Measurements from ENCODE around the gene TSPAN13.

TSPAN13 gene

GRCh38 chr7:16795624-16796023 is 42.1 kb downstream of the TSPAN13 start:
- no peak for DNase-seq (ENCODE audit: extremely low spot score)
- ChIA-PET CTCF (no interaction called here), POLR2A (no interaction called here)
- TF ChIP-seq BHLHE40 (IDR thresholded peaks at IDR 0.05; ENCODE audit: borderline replicate concordance) (no peak), FOXM1 (IDR thresholded peaks at IDR 0.05; ENCODE audit: borderline replicate concordance) (no peak), NFRKB (IDR thresholded peaks at IDR 0.05) (no peak), TARDBP (IDR thresholded peaks at IDR 0.05) (no peak), ELF4 (IDR thresholded peaks at IDR 0.05) (no peak), L3MBTL2 (conservative IDR thresholded peaks at IDR 0.05) (no peak), SP1 (IDR thresholded peaks at IDR 0.05) (no peak), CTBP1 (IDR thresholded peaks at IDR 0.05; ENCODE audit: borderline replicate concordance) (no peak), ARNT (IDR thresholded peaks at IDR 0.05) (no peak), FOXA1 (IDR thresholded peaks at IDR 0.05) (no peak), ZNF384 (IDR thresholded peaks at IDR 0.05) (no peak), HDGF (IDR thresholded peaks at IDR 0.05; ENCODE audit: borderline replicate concordance) (no peak), SUZ12 (IDR thresholded peaks at IDR 0.05) (no peak), PKNOX1 (IDR thresholded peaks at IDR 0.05) (no peak)

- TF ChIP-seq ELF4 (IDR thresholded peaks at IDR 0.05), result no peak
- no peak for TF ChIP-seq TARDBP (IDR thresholded peaks at IDR 0.05)
- no peak for TF ChIP-seq NFRKB (IDR thresholded peaks at IDR 0.05)
- ChIA-PET POLR2A (no interaction called here), CTCF (interaction anchor here (0.7 to 1.6 kb wide), 7 partner anchors 21 to 212 kb away, joined by 3 to 8 read pairs (median 3); no protein-coding TSS in a partner anchor)
- DNase-seq (ENCODE audit: extremely low spot score), result peak; percentile 45
These were observed 47.6 kb downstream of the TSPAN13 start for GRCh38 chr7:16801111-16801542.

GRCh38 chr7:16801579-16801978 is 48.0 kb downstream of the TSPAN13 start:
- POLR2A ChIA-PET, result no interaction called here
- no peak for DNase-seq (ENCODE audit: extremely low spot score)
- CTCF ChIA-PET, result interaction anchor here (0.6 to 1.6 kb wide), 9 partner anchors 15 to 212 kb away, joined by 3 to 8 read pairs (median 3); no protein-coding TSS in a partner anchor
- TF ChIP-seq FOXK2 (IDR thresholded peaks at IDR 0.05), result no peak
- no peak for TF ChIP-seq L3MBTL2 (conservative IDR thresholded peaks at IDR 0.05)
- no peak for TF ChIP-seq NFRKB (IDR thresholded peaks at IDR 0.05)
- TF ChIP-seq SUZ12 (IDR thresholded peaks at IDR 0.05), result no peak
- no peak for TF ChIP-seq BHLHE40 (IDR thresholded peaks at IDR 0.05; ENCODE audit: borderline replicate concordance)
- no peak for TF ChIP-seq FOXM1 (IDR thresholded peaks at IDR 0.05; ENCODE audit: borderline replicate concordance)
- TF ChIP-seq HDGF (IDR thresholded peaks at IDR 0.05; ENCODE audit: borderline replicate concordance), result no peak
- TF ChIP-seq FOXA1 (IDR thresholded peaks at IDR 0.05), result no peak
- TF ChIP-seq ARNT (IDR thresholded peaks at IDR 0.05), result no peak
- no peak for TF ChIP-seq ELF4 (IDR thresholded peaks at IDR 0.05)
- no peak for TF ChIP-seq PKNOX1 (IDR thresholded peaks at IDR 0.05)
- no peak for TF ChIP-seq TARDBP (IDR thresholded peaks at IDR 0.05)
- no peak for TF ChIP-seq LEF1 (IDR thresholded peaks at IDR 0.05; ENCODE audit: borderline replicate concordance)
- no peak for TF ChIP-seq ZNF384 (IDR thresholded peaks at IDR 0.05)

GRCh38 chr7:16803125-16803524 is 49.6 kb downstream of the TSPAN13 start:
- ChIA-PET POLR2A (no interaction called here), CTCF (no interaction called here)
- DNase-seq (ENCODE audit: extremely low spot score), result no peak
- no peak for TF ChIP-seq BHLHE40 (IDR thresholded peaks at IDR 0.05; ENCODE audit: borderline replicate concordance)
- TF ChIP-seq FOXA1 (IDR thresholded peaks at IDR 0.05), result no peak
- no peak for TF ChIP-seq PKNOX1 (IDR thresholded peaks at IDR 0.05)
- TF ChIP-seq HDGF (IDR thresholded peaks at IDR 0.05; ENCODE audit: borderline replicate concordance), result no peak
- TF ChIP-seq ARNT (IDR thresholded peaks at IDR 0.05), result no peak
- TF ChIP-seq ELF4 (IDR thresholded peaks at IDR 0.05), result no peak
- TF ChIP-seq LEF1 (IDR thresholded peaks at IDR 0.05; ENCODE audit: borderline replicate concordance), result no peak

GRCh38 chr7:16803881-16804673 is 50.5 kb downstream of the TSPAN13 start:
- ChIA-PET CTCF (no interaction called here), POLR2A (no interaction called here)
- DNase-seq (ENCODE audit: extremely low spot score), result no peak
- TF ChIP-seq FOXM1 (IDR thresholded peaks at IDR 0.05; ENCODE audit: borderline replicate concordance) (no peak), HDGF (IDR thresholded peaks at IDR 0.05; ENCODE audit: borderline replicate concordance) (no peak), BHLHE40 (IDR thresholded peaks at IDR 0.05; ENCODE audit: borderline replicate concordance) (no peak), CTBP1 (IDR thresholded peaks at IDR 0.05; ENCODE audit: borderline replicate concordance) (no peak), FOXK2 (IDR thresholded peaks at IDR 0.05) (no peak), ZNF384 (IDR thresholded peaks at IDR 0.05) (no peak), L3MBTL2 (conservative IDR thresholded peaks at IDR 0.05) (no peak), FOXA1 (IDR thresholded peaks at IDR 0.05) (no peak), TARDBP (IDR thresholded peaks at IDR 0.05) (no peak)

GRCh38 chr7:16804674-16805439 is 51.3 kb downstream of the TSPAN13 start, which contains the start of gene AGR2:
Gene AGR2 (minus strand): TSS chr7:16804999. CDS start chr7:16801796, 3,203 bp downstream.
- ChIA-PET CTCF (no interaction called here), POLR2A (no interaction called here)
- DNase-seq (ENCODE audit: extremely low spot score), result no peak
- TF ChIP-seq ARNT (IDR thresholded peaks at IDR 0.05) (no peak), SP1 (IDR thresholded peaks at IDR 0.05) (no peak), L3MBTL2 (conservative IDR thresholded peaks at IDR 0.05) (no peak), TARDBP (IDR thresholded peaks at IDR 0.05) (no peak), CTBP1 (IDR thresholded peaks at IDR 0.05; ENCODE audit: borderline replicate concordance) (no peak), FOXM1 (IDR thresholded peaks at IDR 0.05; ENCODE audit: borderline replicate concordance) (no peak), FOXA1 (IDR thresholded peaks at IDR 0.05) (no peak), PKNOX1 (IDR thresholded peaks at IDR 0.05) (no peak)
